ENCODE data around the gene BIN1. TPM values are rescaled to one million over a fixed set of nuclear protein-coding genes. Genes with fewer than 3 reads are reported as not detected.

The BIN1 gene
- polyA plus RNA-seq, 1 donor (not counting 4 experiments of a cell fraction or from before 2014, with no cell fraction given): 5.4 TPM

GRCh38 chr2:127027715-127028114 lies 79.2 kb downstream of the BIN1 start:
- Histone ChIP-seq H3K4me1 (ENCODE audit: control insufficient read depth, extremely low read depth, insufficient read depth, low read length) (peaks cover 8% of the 10 kb centered on the region), H3K4me2 (ENCODE audit: control insufficient read depth, extremely low read depth, insufficient read depth, low read depth, low read length) (no peak overlapping the region), H2AFZ (ENCODE audit: control insufficient read depth, low read length) (no peak overlapping the region), H3K9me3 (ENCODE audit: control insufficient read depth, low read depth, low read length) (no peaks in the 10 kb centered on the region), H3K36me3 (ENCODE audit: control insufficient read depth in 2 of 2, extremely low read depth in 1 of 2, insufficient read depth in 2 of 2, low read length in 2 of 2) (no peaks in the 10 kb centered on the region), H3K79me2 (ENCODE audit: control insufficient read depth, insufficient read depth, low read length) (no peaks in the 10 kb centered on the region), H4K20me1 (ENCODE audit: control insufficient read depth, extremely low read depth, insufficient read depth, low read length) (no peaks in the 10 kb centered on the region), H3K4me3 (ENCODE audit: control insufficient read depth in 2 of 3, extremely low read depth in 1 of 3, insufficient read depth in 2 of 3, low read depth in 1 of 3, low read length in 3 of 3) (no peak overlapping the region), H3K27me3 (ENCODE audit: control insufficient read depth, extremely low read depth, insufficient read depth, low read length) (peaks cover 12% of the 10 kb centered on the region), H3K9me1 (ENCODE audit: control insufficient read depth, extremely low read depth, insufficient read depth, low read length) (no peaks in the 10 kb centered on the region), H3K27ac (ENCODE audit: control insufficient read depth, insufficient read depth, low read length) (no peak overlapping the region), H3K9ac (ENCODE audit: control insufficient read depth, extremely low read depth, insufficient read depth, low read length) (no peak overlapping the region)
- TF ChIP-seq CTCF (optimal IDR thresholded peaks at IDR 0.05 in 1 of 3, IDR thresholded peaks at IDR 0.05 in 1 of 3, conservative IDR thresholded peaks at IDR 0.05 in 1 of 3; ENCODE audit: extremely low read depth in 1 of 3, insufficient read depth in 2 of 3, low read length in 3 of 3): peak in 1 of 3 experiments; percentile 21
- no peak for TF ChIP-seq EZH2 (IDR thresholded peaks at IDR 0.05; ENCODE audit: low read length)
- dilution Hi-C loops (cut with MboI; ENCODE audit: extremely low pct_ligation_motif_present, low sequenced_read_pairs): no loop called here
- FAIRE-seq (no peak), DNase-seq (ENCODE audit: low read depth, low spot score) (no peak)

- no peak for TF ChIP-seq EZH2 (IDR thresholded peaks at IDR 0.05; ENCODE audit: low read length)
- TF ChIP-seq CTCF (optimal IDR thresholded peaks at IDR 0.05 in 1 of 3, IDR thresholded peaks at IDR 0.05 in 1 of 3, conservative IDR thresholded peaks at IDR 0.05 in 1 of 3; ENCODE audit: extremely low read depth in 1 of 3, insufficient read depth in 2 of 3, low read length in 3 of 3): peak in 2 of 3 experiments; percentile 24 to 62
- peak overlapping the region; percentile 67 for H2AFZ ChIP-seq (ENCODE audit: control insufficient read depth, low read length)
- no peaks in the 10 kb centered on the region for H4K20me1 ChIP-seq (ENCODE audit: control insufficient read depth, extremely low read depth, insufficient read depth, low read length)
- H3K9me1 ChIP-seq (ENCODE audit: control insufficient read depth, extremely low read depth, insufficient read depth, low read length): no peaks in the 10 kb centered on the region
- H3K4me3 ChIP-seq (ENCODE audit: control insufficient read depth in 2 of 3, extremely low read depth in 1 of 3, insufficient read depth in 2 of 3, low read depth in 1 of 3, low read length in 3 of 3): peak overlapping the region; percentile 22 to 63 (median 29)
- DNase-seq (ENCODE audit: low read depth, low spot score): no peak
- H3K79me2 ChIP-seq (ENCODE audit: control insufficient read depth, insufficient read depth, low read length): no peaks in the 10 kb centered on the region
- no peaks in the 10 kb centered on the region for H3K36me3 ChIP-seq (ENCODE audit: control insufficient read depth in 2 of 2, extremely low read depth in 1 of 2, insufficient read depth in 2 of 2, low read length in 2 of 2)
- H3K27me3 ChIP-seq (ENCODE audit: control insufficient read depth, extremely low read depth, insufficient read depth, low read length): peaks cover 12% of the 10 kb centered on the region
- H3K9me3 ChIP-seq (ENCODE audit: control insufficient read depth, low read depth, low read length): no peaks in the 10 kb centered on the region
- H3K27ac ChIP-seq (ENCODE audit: control insufficient read depth, insufficient read depth, low read length): no peak overlapping the region
- peak overlapping the region; percentile 2 for H3K9ac ChIP-seq (ENCODE audit: control insufficient read depth, extremely low read depth, insufficient read depth, low read length)
- dilution Hi-C loops (cut with MboI; ENCODE audit: extremely low pct_ligation_motif_present, low sequenced_read_pairs): no loop called here
- peaks cover 8% of the 10 kb centered on the region for H3K4me1 ChIP-seq (ENCODE audit: control insufficient read depth, extremely low read depth, insufficient read depth, low read length)
- no peak for FAIRE-seq
- peak overlapping the region; percentile 70 for H3K4me2 ChIP-seq (ENCODE audit: control insufficient read depth, extremely low read depth, insufficient read depth, low read depth, low read length)
Observed at GRCh38 chr2:127025359-127026166, 81.4 kb downstream of the BIN1 start.
